MV-4-11 (cell line): Measurements from ENCODE around the gene RRP9.
"Not testable (repeated sequence)": the region's sequence is repeated elsewhere in the genome, so short reads cannot be mapped to it uniquely, and the experiment has no call there.

Experiments
- DNase-seq: peaks from one replicate; lab custom pipeline; 2025; lab: John Stamatoyannopoulos, UW

Gene RRP9

GRCh38 chr3:51938780-51939425 lies 2.8 kb downstream of the RRP9 start:
- no peak for DNase-seq

GRCh38 chr3:51937611-51938450 lies 3.9 kb downstream of the RRP9 start:
- no peak for DNase-seq

- DNase-seq: no peak
Measured at GRCh38 chr3:51937014-51937413, 4.7 kb downstream of the RRP9 start.

DNA sequence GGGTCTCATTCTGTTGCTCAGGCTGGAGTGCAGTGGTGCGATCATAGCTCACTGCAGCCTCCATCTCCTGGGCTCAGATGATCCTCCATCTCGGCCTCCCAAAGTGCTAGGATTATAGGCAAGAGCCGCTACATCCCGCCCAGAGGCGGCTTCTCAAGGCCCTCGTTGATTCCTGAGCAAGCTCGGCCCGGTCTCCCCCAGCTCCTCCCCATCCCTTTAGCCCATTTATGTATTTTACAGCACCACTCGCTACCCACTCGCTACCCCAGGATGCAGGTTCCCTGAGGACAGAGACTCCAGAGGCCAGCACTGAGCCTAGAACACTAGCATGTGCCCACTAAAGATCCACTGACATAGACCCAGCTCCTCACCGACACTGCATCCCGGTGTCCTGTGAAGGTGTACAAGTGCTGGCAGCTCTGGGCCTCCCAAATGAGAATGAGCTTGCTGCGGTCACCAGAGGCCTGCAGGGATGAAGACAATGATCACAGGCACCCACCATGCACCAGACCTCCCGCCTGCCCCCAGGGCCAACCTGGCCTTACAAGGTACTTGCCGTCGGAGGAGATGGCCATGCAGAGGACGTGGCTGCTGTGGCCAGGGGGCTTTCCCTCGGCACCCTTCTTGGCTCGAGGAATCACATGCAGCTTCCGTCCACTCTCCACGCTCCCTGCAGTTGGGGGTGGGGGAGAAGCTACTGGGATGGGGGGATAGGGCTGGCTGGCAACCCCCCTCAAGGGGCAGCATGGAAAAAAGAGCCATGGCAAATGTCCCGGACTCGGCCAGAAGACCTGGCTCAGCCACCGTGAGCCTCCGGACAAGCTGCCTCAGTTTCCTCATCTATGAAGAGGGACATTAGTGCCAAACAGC lies 5.6 kb downstream of the RRP9 start:
- DNase-seq: no peak

DNA sequence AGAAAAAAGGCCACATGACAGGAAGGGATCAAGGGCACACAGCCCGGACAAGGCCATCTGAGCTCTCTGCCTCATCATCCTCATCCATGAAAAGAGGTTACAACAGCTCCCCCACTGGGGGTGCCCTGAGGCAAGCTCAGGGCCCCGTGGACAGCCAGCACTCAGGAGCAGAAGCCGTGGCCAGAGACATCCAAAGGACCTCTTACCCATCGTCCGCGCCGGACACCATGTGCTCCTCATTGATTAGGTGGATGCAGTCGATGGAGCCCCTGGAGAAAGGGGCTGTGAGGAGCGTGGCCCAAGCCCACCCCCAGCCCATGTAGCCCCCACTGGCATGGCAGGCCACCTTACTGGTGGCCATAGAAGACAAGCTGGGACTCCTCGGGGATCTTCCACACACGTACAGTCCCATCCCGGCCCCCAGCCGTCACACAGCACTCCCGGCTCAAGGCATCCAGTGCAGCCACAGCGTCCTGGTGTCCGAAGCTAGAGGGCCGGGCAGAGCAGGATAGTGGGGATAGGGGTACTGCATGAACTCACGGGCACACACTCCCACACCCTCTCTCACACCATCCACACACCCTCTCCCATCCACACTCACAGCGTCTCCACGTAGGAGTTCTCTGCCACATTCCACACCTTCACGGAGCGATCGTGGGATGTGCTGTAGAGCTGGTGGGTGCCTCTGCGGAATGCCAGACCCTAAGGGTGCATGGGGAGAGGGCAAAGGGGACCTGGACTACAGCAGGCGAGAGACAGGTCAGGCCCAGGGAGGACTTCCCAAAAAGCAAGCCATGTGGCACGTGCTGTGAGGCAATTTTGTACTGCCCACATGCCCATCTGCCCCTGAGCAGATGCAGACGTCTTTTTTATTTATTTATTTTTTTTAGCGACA lies 6.5 kb downstream of the RRP9 start:
- no peak for DNase-seq

DNA sequence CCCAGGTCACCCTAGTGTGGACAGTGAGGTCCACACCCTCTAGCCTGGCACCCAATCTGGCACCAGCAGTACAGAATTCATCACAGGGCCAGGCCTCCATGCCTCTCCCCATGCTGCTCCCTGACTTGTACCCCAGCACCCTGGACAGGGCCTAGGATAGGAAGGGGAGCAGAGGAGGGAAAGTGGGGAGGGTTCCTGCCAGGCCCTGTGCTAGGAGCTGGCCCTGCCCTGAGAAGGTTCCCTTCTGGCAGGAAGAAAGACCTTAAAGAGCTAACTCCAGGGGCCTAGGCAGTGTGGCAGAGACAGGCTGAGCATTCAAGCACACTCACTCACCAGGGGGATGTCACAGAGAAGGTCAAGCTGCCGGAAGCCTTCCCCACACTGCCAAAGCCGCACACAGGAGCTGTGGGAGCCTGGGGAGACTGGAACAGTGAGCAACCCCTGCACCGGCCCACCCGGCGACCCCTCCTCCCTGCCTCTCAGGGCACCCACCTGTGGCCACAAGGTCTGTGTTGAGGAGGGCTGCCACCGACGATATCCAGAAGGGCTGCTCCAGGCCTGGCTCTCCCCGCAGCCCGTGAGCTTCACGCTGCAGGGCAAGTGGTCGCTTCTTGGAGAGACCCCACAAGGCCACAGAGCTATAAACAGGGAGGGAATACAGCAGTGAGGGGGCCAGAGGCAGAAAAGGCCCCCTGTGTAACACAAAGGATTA lies 7.4 kb downstream of the RRP9 start:
- no peak for DNase-seq

DNA sequence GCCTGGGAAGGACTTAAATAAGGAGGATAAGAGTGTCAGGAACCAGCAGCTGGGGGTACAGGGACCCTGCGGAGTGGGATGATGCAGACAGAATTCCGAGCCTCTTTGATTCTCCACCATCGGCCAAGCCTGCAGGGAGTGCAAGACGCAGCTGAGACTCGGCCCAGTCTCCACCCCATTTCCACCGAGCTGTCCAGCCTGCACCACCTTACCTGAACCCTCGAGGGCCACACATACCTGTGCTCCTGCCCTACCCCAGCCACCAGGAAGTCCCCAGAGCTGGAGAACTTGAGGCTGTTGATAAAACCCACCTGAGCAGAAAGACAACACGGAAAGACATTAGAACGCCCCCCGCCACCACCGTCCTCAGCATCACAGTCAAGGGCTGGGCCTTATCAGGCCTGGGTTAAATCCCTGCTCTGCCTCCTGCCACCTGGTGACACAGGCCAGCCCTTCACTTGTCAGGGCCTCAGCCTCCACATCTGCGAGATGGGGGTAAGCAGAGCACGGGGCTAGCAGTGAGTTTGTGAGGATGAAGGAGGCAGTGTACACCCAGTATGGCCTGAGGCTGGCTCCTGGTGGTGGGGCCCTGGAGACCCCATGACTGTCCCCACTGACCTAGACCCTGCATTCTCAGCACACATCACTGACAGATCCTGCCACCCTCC lies 8.1 kb downstream of the RRP9 start:
- no peak for DNase-seq

DNA sequence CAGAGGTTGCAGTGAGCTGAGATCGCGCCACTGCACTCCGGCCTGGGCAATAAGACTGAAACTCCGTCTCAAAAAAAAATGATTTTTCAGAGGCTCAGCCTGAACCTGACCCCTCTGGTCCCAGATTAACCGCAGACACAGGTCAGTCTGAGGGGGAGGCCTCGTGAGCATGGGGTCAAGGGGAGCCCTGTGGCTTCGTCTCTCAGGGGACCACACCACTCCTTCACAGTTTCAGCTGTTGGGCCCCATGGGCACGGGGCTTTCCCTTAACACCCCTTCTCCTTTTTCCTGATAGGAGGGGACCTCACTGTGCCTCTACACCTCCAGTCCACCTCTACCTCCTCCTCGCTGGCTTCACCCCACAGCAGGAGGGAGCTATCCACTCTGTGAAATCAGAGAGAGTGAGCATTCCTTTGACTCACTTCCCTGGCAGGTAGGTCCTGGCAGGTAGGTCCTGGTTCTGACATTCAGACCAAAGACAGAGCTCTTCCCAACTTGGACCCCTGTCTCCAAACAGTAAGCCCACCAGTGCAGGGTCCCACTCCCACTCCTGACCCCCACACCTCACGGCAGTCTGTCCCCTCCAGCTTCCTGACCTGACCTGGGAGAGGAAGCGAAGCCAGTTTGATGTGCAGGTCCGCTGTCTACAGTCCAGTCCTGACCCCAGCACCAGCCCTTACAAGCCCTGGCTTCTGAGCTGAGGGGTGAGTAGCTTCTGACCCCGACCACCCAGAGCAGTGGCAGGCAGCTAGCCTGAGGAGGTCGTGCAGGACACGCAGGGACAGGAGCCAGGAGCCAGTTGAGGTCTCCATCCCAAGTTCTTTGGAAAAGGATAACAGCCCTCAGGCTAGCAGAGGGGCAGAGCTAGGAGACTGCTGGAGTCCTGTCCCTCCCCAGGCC lies 9.0 kb downstream of the RRP9 start:
- no peak for DNase-seq

DNA sequence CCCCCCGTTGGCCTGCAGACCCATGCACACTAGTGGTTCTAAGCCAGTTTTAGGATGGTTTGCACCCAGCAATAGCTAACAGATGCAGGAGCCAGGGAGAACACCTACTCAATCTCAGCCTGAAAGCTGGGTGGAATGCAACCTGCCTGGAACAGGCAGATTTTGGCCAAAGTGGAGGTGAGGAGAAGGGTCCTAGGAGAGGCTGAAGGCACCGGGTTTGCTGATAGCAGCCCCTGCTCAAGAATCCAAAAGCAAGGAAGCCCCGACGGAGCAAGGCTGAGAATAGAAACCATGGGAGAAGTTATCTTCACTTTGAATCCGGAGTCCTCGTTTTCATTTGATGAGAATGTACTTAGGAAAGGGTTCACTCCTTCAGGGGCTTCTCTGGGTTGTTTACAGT lies 9.9 kb downstream of the RRP9 start:
- DNase-seq: no peak

DNA sequence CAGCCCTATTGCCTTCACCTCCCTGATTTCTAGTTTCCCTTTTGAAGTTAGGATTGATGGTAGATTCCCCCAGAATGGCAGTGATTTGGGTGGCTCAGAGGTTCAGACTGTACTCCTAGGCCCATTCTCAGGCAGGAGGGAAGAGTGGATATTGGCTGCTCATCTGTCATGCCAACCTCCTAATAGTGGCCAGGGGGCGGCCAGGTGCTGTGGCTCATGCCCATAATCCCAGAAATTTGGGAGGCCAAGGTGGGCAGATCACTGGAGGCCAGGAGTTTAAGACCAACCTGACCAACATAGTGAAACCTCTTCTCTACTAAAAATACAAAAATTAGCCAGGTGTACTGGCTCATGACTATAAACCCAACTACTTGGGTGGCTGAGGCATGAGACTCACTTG lies 11.3 kb downstream of the RRP9 start:
- no peak for DNase-seq

DNA sequence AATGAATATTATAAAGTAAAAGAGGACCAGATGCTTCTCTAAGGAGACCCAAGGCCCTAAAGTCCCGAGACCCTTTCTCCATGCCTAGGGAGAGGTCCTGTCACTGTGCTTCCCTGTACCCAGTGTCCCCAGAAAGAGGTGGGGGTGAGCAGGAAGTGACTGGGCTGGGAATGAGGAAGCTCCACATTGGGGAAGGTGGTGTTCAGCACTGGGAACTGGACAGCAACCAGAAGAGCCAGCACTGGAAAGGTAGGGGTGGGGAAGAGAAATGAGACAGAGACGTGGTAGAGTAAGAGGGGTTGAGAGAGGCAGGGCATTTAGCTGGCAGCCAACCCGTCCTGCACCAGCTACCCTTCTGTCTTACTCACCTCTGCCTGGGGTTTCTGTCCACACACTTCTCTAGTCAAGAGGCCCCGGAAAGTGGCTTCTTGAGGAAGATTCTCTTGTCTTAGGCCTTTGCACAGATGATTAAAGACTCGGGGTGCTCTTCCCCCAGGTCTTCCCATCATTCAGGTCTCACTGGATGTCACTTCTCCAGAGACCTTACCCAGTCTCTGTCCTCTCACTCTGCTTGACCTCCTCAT lies 12.2 kb downstream of the RRP9 start:
- DNase-seq: no peak

- DNase-seq: not testable (repeated sequence)
Measured at GRCh38 chr3:51928981-51929380, 12.7 kb downstream of the RRP9 start.

GRCh38 chr3:51928438-51928837 lies 13.3 kb downstream of the RRP9 start:
- no peak for DNase-seq

- DNase-seq: no peak
Measured at GRCh38 chr3:51927061-51927977, 14.4 kb downstream of the RRP9 start.

DNA sequence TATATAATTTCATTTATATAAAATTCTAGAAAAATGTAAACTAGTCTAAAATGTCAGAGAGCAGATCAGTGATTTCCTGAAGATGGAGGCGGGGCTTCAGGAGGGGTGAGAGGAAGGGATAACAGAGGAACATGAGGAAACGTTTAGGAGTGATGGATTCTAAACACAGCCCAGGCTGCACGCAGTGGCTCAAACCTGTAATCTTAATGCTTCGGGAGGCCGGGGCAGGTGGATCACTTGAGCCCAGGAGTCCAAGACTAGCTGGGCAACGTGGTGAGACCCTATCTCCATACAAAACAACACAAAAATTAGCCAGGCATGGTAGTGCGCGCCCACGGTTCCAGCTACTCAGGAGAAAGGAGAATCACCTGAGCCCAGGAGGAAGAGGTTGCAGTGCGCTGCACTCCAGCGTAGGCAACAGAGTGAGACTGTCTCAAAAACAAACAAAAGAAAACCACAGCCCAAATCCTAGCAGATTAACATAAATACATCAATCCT lies 20.6 kb downstream of the RRP9 start:
- DNase-seq: no peak

- no peak for DNase-seq
Measured at GRCh38 chr3:51916418-51916817, 25.3 kb downstream of the RRP9 start.

DNA sequence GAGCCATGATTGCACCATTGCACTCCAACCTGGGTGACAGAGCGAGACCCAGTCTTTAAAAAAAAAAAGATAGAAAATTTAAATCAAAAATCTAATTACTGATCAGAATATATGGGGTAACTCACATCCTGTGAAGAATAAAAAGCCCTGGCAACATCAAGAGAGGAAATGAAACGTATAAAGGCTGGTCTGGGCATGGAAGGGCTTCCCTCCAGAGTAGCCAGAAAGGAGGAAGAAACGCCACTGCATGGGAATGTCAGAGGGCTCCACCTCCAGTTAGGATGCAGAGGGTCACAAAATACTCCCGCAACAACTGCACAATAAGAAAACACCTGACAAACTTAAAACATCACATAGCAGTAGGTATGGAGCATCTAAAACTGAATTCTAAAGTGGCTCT lies 33.7 kb downstream of the RRP9 start:
- no peak for DNase-seq
